HL-60/S4 treated with retinoic acid at 250 ng/mL for 4 days and 3 days (cell line): ENCODE measurements around the gene SUN2.

Source experiments
- in situ Hi-C: fragments of 300-500 bp; cut with MboI; formaldehyde crosslinking; loops from 2 replicates; pipeline ENCODE4 v1.7.0; 2022; ENCODE audit warnings: low sequenced_read_pairs

SUN2 gene

GRCh38 chr22:38781033-38781432 is 25.2 kb upstream of the SUN2 start:
- in situ Hi-C loops = no loop called here

GRCh38 chr22:38777087-38777671 is 21.4 kb upstream of the SUN2 start:
- in situ Hi-C loops = no loop called here

- in situ Hi-C loops = no loop called here
Observed at GRCh38 chr22:38776086-38776485, 20.3 kb upstream of the SUN2 start.

- in situ Hi-C loops = no loop called here
Observed at GRCh38 chr22:38775656-38776055, 19.9 kb upstream of the SUN2 start.

GRCh38 chr22:38774496-38775166 is 18.8 kb upstream of the SUN2 start:
- in situ Hi-C loops = no loop called here

GRCh38 chr22:38773363-38773946 is 17.7 kb upstream of the SUN2 start:
- in situ Hi-C loops = no loop called here

- in situ Hi-C loops = no loop called here
Observed at GRCh38 chr22:38772623-38772873, 16.8 kb upstream of the SUN2 start.

GRCh38 chr22:38770257-38770949 is 14.6 kb upstream of the SUN2 start:
- in situ Hi-C loops = no loop called here

- in situ Hi-C loops = no loop called here
Observed at GRCh38 chr22:38768036-38768435, 12.2 kb upstream of the SUN2 start.

GRCh38 chr22:38767313-38767712 is 11.5 kb upstream of the SUN2 start:
- in situ Hi-C loops = no loop called here

- in situ Hi-C loops = no loop called here
Observed at GRCh38 chr22:38766076-38766777, 10.4 kb upstream of the SUN2 start.

- in situ Hi-C loops = no loop called here
Observed at GRCh38 chr22:38762551-38762983, 6.8 kb upstream of the SUN2 start.

GRCh38 chr22:38761202-38762162 is 5.7 kb upstream of the SUN2 start:
- in situ Hi-C loops = no loop called here

GRCh38 chr22:38760477-38761201 is 4.8 kb upstream of the SUN2 start:
- in situ Hi-C loops = no loop called here

- in situ Hi-C loops = no loop called here
Observed at GRCh38 chr22:38759005-38759404, 3.2 kb upstream of the SUN2 start.

GRCh38 chr22:38758276-38758945 is 2.6 kb upstream of the SUN2 start:
- in situ Hi-C loops = no loop called here

GRCh38 chr22:38757464-38757757 is 1.6 kb upstream of the SUN2 start:
- in situ Hi-C loops = no loop called here

GRCh38 chr22:38756711-38757463 is 1.1 kb upstream of the SUN2 start:
- in situ Hi-C loops = no loop called here
